H1 (cell line): Measurements from ENCODE around the gene KLF13. TPM values are rescaled to one million over a fixed set of nuclear protein-coding genes. Genes with fewer than 3 reads are reported as not detected.

ENCODE experiments used
- CTCF ChIA-PET: fragments of 300-600 bp; sonication (Branson Sonifier 250); formaldehyde crosslinking; loops from one replicate; lab custom pipeline; 2021; ENCODE audit not compliant: partially characterized antibody; lab: Charles Lee
- POLR2A ChIA-PET: fragments of 300-600 bp; sonication (Branson Sonifier 250); formaldehyde crosslinking; loops from one replicate; lab custom pipeline; 2021; ENCODE audit warnings: inconsistent platforms; ENCODE audit not compliant: partially characterized antibody; lab: Charles Lee
- DNase-seq, 2 experiments: peaks; one replicate each; pipeline versions ENCODE4 v3.0.0 to v3.0.0-alpha.2; 2010 to 2022; ENCODE audit warnings: low spot score in 2 of 2, low read depth in 1 of 2, mixed read lengths in 1 of 2
- FAIRE-seq: peaks from 2 replicates; lab custom pipeline; 2011; peaks lifted over from hg19 to GRCh38; lab: Jason Lieb, UNC
- H2AFZ ChIP-seq: 2 replicates; pipeline ENCODE4 v1.8.1; 2012; ENCODE audit warnings: low read length, inconsistent platforms
- H2AK5ac ChIP-seq: 2 replicates; pipeline ENCODE4 v1.6.1; 2013; ENCODE audit warnings: low read depth, low read length
- H2BK120ac ChIP-seq: replicated peaks from 2 replicates; pipeline ENCODE3; 2013; ENCODE audit warnings: low read depth, low read length, inconsistent platforms
- H2BK12ac ChIP-seq: 2 replicates; pipeline ENCODE4 v1.6.1; 2013; ENCODE audit warnings: low read depth, low read length
- H2BK15ac ChIP-seq: 2 replicates; pipeline ENCODE4 v1.6.1; 2013; ENCODE audit warnings: low read length
- H2BK20ac ChIP-seq: 2 replicates; pipeline ENCODE4 v1.6.1; 2013; ENCODE audit warnings: low read length
- H2BK5ac ChIP-seq: 2 replicates; pipeline ENCODE4 v1.6.1; 2013; ENCODE audit warnings: low read depth, low read length
- H3K14ac ChIP-seq: 2 replicates; pipeline ENCODE4 v1.6.1; 2013; ENCODE audit warnings: inconsistent platforms; ENCODE audit not compliant: insufficient read length
- H3K18ac ChIP-seq: 2 replicates; pipeline ENCODE4 v1.6.1; 2013; ENCODE audit warnings: low read length; ENCODE audit errors: extremely low read depth
- H3K23ac ChIP-seq: 2 replicates; pipeline ENCODE4 v1.6.1; 2013; ENCODE audit warnings: inconsistent platforms; ENCODE audit not compliant: insufficient read length
- H3K23me2 ChIP-seq: 2 replicates; pipeline ENCODE4 v1.6.1; 2013; ENCODE audit warnings: low read depth, low read length
- H3K27ac ChIP-seq: 2 replicates; pipeline ENCODE4 v1.6.1; 2011; ENCODE audit warnings: low read depth, low read length, inconsistent platforms
- H3K27me3 ChIP-seq, 4 experiments: replicated peaks in 1 of 4; 1 replicate in 1 of 4; 2 replicates in 3 of 4; pipeline versions ENCODE4 v1.6.1 to v1.8.1; 2011 to 2013; ENCODE audit warnings: low read length in 3 of 4, mild to moderate bottlenecking in 3 of 4, inconsistent platforms in 2 of 4, mixed read lengths in 2 of 4, moderate library complexity in 1 of 4; ENCODE audit not compliant: control insufficient read depth in 3 of 4, insufficient read depth in 3 of 4; ENCODE audit errors: extremely low read depth in 1 of 4
- H3K36me3 ChIP-seq, 4 experiments: 2 replicates each; pipeline versions ENCODE4 v1.6.1 to v1.8.1; 2011 to 2013; ENCODE audit warnings: mild to moderate bottlenecking in 4 of 4, low read length in 3 of 4, moderate library complexity in 2 of 4, control low read depth in 1 of 4, inconsistent platforms in 1 of 4; ENCODE audit not compliant: insufficient read depth in 4 of 4, control insufficient read depth in 2 of 4
- H3K4ac ChIP-seq: replicated peaks from 2 replicates; pipeline ENCODE3; 2013; ENCODE audit warnings: low read length, low read depth, mixed read lengths, inconsistent platforms; ENCODE audit not compliant: insufficient read length
- H3K4me1 ChIP-seq, 4 experiments: replicated peaks in 1 of 4; 1 replicate in 1 of 4; 2 replicates in 3 of 4; pipeline versions ENCODE4 v1.6.1 to v1.8.1; 2011 to 2013; ENCODE audit warnings: low read length in 3 of 4, inconsistent platforms in 2 of 4, mixed read lengths in 1 of 4; ENCODE audit not compliant: insufficient read depth in 4 of 4, control insufficient read depth in 3 of 4
- H3K4me2 ChIP-seq, 2 experiments: 2 replicates each; pipeline versions ENCODE4 v1.6.1 to v1.8.1; 2011 to 2013; ENCODE audit warnings: low read depth in 2 of 2, low read length in 2 of 2, control low read depth in 1 of 2, inconsistent platforms in 1 of 2, mild to moderate bottlenecking in 1 of 2; ENCODE audit not compliant: insufficient read depth in 1 of 2
- H3K4me3 ChIP-seq, 4 experiments: fragments of 200-600, 300-600 bp in 1 of 4; sonication (generic), shearing (Covaris generic), sonication (Bioruptor Twin) in 1 of 4; 2 replicates each; pipeline versions ENCODE4 v1.5.1 to v1.8.1; 2011 to 2016; ENCODE audit warnings: low read length in 4 of 4, low read depth in 3 of 4, control low read depth in 2 of 4, inconsistent platforms in 2 of 4, mild to moderate bottlenecking in 2 of 4, mixed read lengths in 1 of 4, moderate library complexity in 1 of 4; ENCODE audit not compliant: insufficient read depth in 2 of 4; ENCODE audit errors: extremely low read depth in 1 of 4
- H3K56ac ChIP-seq: replicated peaks from 2 replicates; pipeline ENCODE3; 2013; ENCODE audit warnings: low read depth, mild to moderate bottlenecking, mixed read lengths, low read length, inconsistent platforms; ENCODE audit not compliant: insufficient read length
- H3K79me1 ChIP-seq: 2 replicates; pipeline ENCODE4 v1.6.1; 2013; ENCODE audit warnings: low read depth, low read length, control low read depth
- H3K79me2 ChIP-seq, 2 experiments: 2 replicates each; pipeline versions ENCODE4 v1.6.1 to v1.8.1; 2012 to 2013; ENCODE audit warnings: low read length in 2 of 2, mild to moderate bottlenecking in 2 of 2, inconsistent platforms in 1 of 2; ENCODE audit not compliant: insufficient read depth in 2 of 2, control insufficient read depth in 1 of 2
- H3K9ac ChIP-seq, 4 experiments: replicated peaks in 1 of 4; 1 replicate in 1 of 4; 2 replicates in 3 of 4; pipeline versions ENCODE4 v1.6.1 to v1.8.1; 2011 to 2013; ENCODE audit warnings: low read depth in 3 of 4, low read length in 3 of 4, control low read depth in 2 of 4, mild to moderate bottlenecking in 2 of 4, moderate library complexity in 2 of 4, inconsistent platforms in 1 of 4; ENCODE audit errors: extremely low read depth in 1 of 4
- H3K9me3 ChIP-seq, 2 experiments: 2 replicates each; pipeline versions ENCODE4 v1.6.1 to v1.8.1; 2012 to 2013; ENCODE audit warnings: mild to moderate bottlenecking in 2 of 2, moderate library complexity in 2 of 2, control low read depth in 1 of 2, inconsistent platforms in 1 of 2, low read depth in 1 of 2, low read length in 1 of 2, mixed read lengths in 1 of 2; ENCODE audit not compliant: insufficient read depth in 2 of 2
- H4K20me1 ChIP-seq, 2 experiments: replicated peaks in 1 of 2; 2 replicates each; pipeline versions ENCODE3 to v1.8.1; 2011 to 2013; ENCODE audit warnings: inconsistent platforms in 2 of 2, low read length in 2 of 2, mild to moderate bottlenecking in 1 of 2; ENCODE audit not compliant: insufficient read depth in 2 of 2, control insufficient read depth in 1 of 2
- H4K5ac ChIP-seq: 2 replicates; pipeline ENCODE4 v1.6.1; 2013; ENCODE audit warnings: low read length, low read depth, mixed read lengths, inconsistent platforms; ENCODE audit not compliant: insufficient read length
- H4K8ac ChIP-seq: 2 replicates; pipeline ENCODE4 v1.8.0; 2013; ENCODE audit warnings: mild to moderate bottlenecking, moderate library complexity, low read length, inconsistent platforms; ENCODE audit not compliant: insufficient read depth; ENCODE audit errors: extremely low read depth
- H4K91ac ChIP-seq: replicated peaks from 2 replicates; pipeline ENCODE3; 2013; ENCODE audit warnings: low read length, mixed read lengths, inconsistent platforms; ENCODE audit not compliant: insufficient read length
- BACH1 ChIP-seq: IDR thresholded peaks from 2 replicates; pipeline ENCODE4 v1.6.1; 2012; ENCODE audit warnings: low read length, improper control_type of control experiment
- CHD2 ChIP-seq: IDR thresholded peaks from 2 replicates; pipeline ENCODE4 v1.6.1; 2012; ENCODE audit warnings: low read length, improper control_type of control experiment
- CREB1 ChIP-seq: IDR thresholded peaks from 2 replicates; pipeline ENCODE4 v1.6.1; 2012; ENCODE audit warnings: inconsistent platforms
- CTBP2 ChIP-seq: IDR thresholded peaks from 2 replicates; pipeline ENCODE4 v1.7.0; 2011; ENCODE audit warnings: borderline replicate concordance, mild to moderate bottlenecking, moderate library complexity, mixed read lengths, low read length; ENCODE audit not compliant: insufficient read depth, insufficient read length
- KDM1A ChIP-seq: fragments of 200-600, 300-600 bp; sonication (generic); IDR thresholded peaks from 2 replicates; pipeline ENCODE4 v1.7.1; 2016; ENCODE audit warnings: mild to moderate bottlenecking, low read length, borderline replicate concordance
- KDM4A ChIP-seq: IDR thresholded peaks from one replicate; pipeline ENCODE4 v1.7.1; 2012; ENCODE audit warnings: low read depth, mild to moderate bottlenecking, moderate library complexity, low read length, inconsistent platforms; ENCODE audit not compliant: severe bottlenecking
- NRF1 ChIP-seq: IDR thresholded peaks from 2 replicates; pipeline ENCODE4 v1.6.1; 2011; ENCODE audit warnings: mild to moderate bottlenecking, low read depth, low read length, improper control_type of control experiment
- POLR2A ChIP-seq, 2 experiments: IDR thresholded peaks; 1 replicate in 1 of 2; 2 replicates in 1 of 2; pipeline ENCODE4 v1.6.1; 2011; ENCODE audit warnings: low read depth in 2 of 2, low read length in 2 of 2, mild to moderate bottlenecking in 2 of 2; ENCODE audit errors: control extremely low read depth in 1 of 2
- POU5F1 ChIP-seq: IDR thresholded peaks from 2 replicates; pipeline ENCODE4 v1.6.1; 2011; ENCODE audit warnings: low read depth, mild to moderate bottlenecking, low read length, moderate library complexity
- RNF2 ChIP-seq: fragments of 200-900, 300-1000 bp; sonication (generic); IDR thresholded peaks from 2 replicates; pipeline ENCODE4 v1.7.1; 2016; ENCODE audit warnings: borderline replicate concordance, low read depth, mild to moderate bottlenecking, antibody characterized with exemption, low read length; ENCODE audit not compliant: poor library complexity, severe bottlenecking; ENCODE audit errors: missing control alignments
- TAF7 ChIP-seq: optimal IDR thresholded peaks from 2 replicates; pipeline ENCODE3; 2011; ENCODE audit warnings: low read depth, mild to moderate bottlenecking, inconsistent platforms, low read length, moderate library complexity, borderline replicate concordance
- YY1 ChIP-seq: IDR thresholded peaks from 2 replicates; pipeline ENCODE4 v1.6.1; 2011; ENCODE audit warnings: low read depth, mild to moderate bottlenecking, low read length
- WGBS, 2 experiments: shearing (Covaris generic) in 1 of 2; methylation state at CpG; one replicate each; pipeline versions ENCODE4 v1.1.6 to v1.1.7; 2013 to 2015; ENCODE audit warnings: low lambda C conversion rate in 2 of 2, mixed read lengths in 2 of 2, inconsistent platforms in 1 of 2, low coverage in 1 of 2, missing lambda C conversion rate in 1 of 2; ENCODE audit not compliant: insufficient replicate concordance in 2 of 2, insufficient coverage in 1 of 2, insufficient read length in 1 of 2; ENCODE audit errors: extremely low coverage in 1 of 2, missing lambda C conversion rate in 1 of 2; 5-methylcytosine and 5-hydroxymethylcytosine counted together
- polyA plus RNA-seq, 7 experiments: library from polyadenylated mRNA; depleted of rRNA in 3 of 7; stranded (reverse) in 5 of 7; unstranded in 2 of 7; fragments of >200 nt in 5 of 7; fragments of 200-250 nt in 2 of 7; gene quantifications; 1 replicate in 5 of 7; 2 replicates in 1 of 7; 4 replicates in 1 of 7; pipeline versions ENCODE4 v1.2.1 to v1.2.3, GENCODE V29; 2011 to 2013; ENCODE audit warnings: missing spikeins in 2 of 7, mixed read lengths in 2 of 7
- total RNA-seq: library from RNA; stranded (reverse); fragmentation: NEBNext Ultra II Directional; extraction: Animal tissue kit (Norgen Biotek cat#: 25700); gene quantifications from 2 replicates; pipeline ENCODE4 v1.2.1, GENCODE V29; 2021
- TF ChIP-seq, protein P1 (sequence below): IDR thresholded peaks from 2 replicates; pipeline ENCODE4 v1.6.1; 2012; ENCODE audit warnings: low read length, inconsistent platforms

Gene KLF13
- total and polyA plus RNA-seq, 2 of the 8 experiments (the other 6 are each of a cell fraction or from before 2014, with no cell fraction given): 18.3 to 33.4 TPM

GRCh38 chr15:31339558-31339895, 12.9 kb downstream of the KLF13 start:
- no peak overlapping the region for H3K4ac ChIP-seq
- H3K4me1 ChIP-seq: peaks cover 0 to 15% (median under 1%) of the 10 kb centered on the region in 4 experiments; a peak in 4 of 7 replicates
- POLR2A ChIA-PET: interaction anchor here (1.3 kb wide), 1 partner anchor 17 kb away, joined by 3 read pairs; no protein-coding TSS in a partner anchor
- H2AK5ac ChIP-seq: no peak overlapping the region
- WGBS, 2 experiments: 92% methylated on average over 10 of the region's 10 CpGs; no CpG with 5 or more reads in 1 of the 2 experiments
- no peak overlapping the region for H3K23ac ChIP-seq
- DNase-seq (no peak), FAIRE-seq (no peak)
- H3K18ac ChIP-seq: no peak overlapping the region
- H3K36me3 ChIP-seq: no peaks in the 10 kb centered on the region
- H2BK15ac ChIP-seq: no peak overlapping the region
- H2BK12ac ChIP-seq: no peak overlapping the region
- H4K8ac ChIP-seq: no peak overlapping the region
- 0 out of 2 replicates have a peak overlapping the region, but pooled peaks have one; percentile 21 for H3K27ac ChIP-seq
- no peak overlapping the region for H3K9ac ChIP-seq
- CTCF ChIA-PET: interaction anchor here (1.1 to 1.3 kb wide), 2 partner anchors 9 to 26 kb away, joined by 5 read pairs; no protein-coding TSS in a partner anchor
- H3K9me3 ChIP-seq: no peaks in the 10 kb centered on the region
- H3K4me2 ChIP-seq: no peak overlapping the region
- H3K56ac ChIP-seq: no peak overlapping the region
- peaks cover 2 to 96% of the 10 kb centered on the region in 2 experiments; a peak in 3 of 4 replicates for H3K79me2 ChIP-seq
- H3K23me2 ChIP-seq: no peaks in the 10 kb centered on the region
- no peaks in the 10 kb centered on the region for H3K27me3 ChIP-seq
- no peak overlapping the region for H2AFZ ChIP-seq
- no peak overlapping the region for H2BK5ac ChIP-seq
- no peak overlapping the region for H4K5ac ChIP-seq
- peaks cover 32% of the 10 kb centered on the region for H3K79me1 ChIP-seq
- H2BK20ac ChIP-seq: no peak overlapping the region
- no peak overlapping the region for H3K14ac ChIP-seq
- no peak overlapping the region for H4K91ac ChIP-seq
- H3K4me3 ChIP-seq: no peak overlapping the region
- H2BK120ac ChIP-seq: no peak overlapping the region
- peaks cover 27 to 63% of the 10 kb centered on the region in 2 experiments for H4K20me1 ChIP-seq
- TF ChIP-seq KDM1A (no peak), RNF2 (no peak), CHD2 (no peak), POU5F1 (no peak), POLR2A (IDR thresholded peaks at IDR 0.05; ENCODE audit: control extremely low read depth in 1 of 2, low read depth in 2 of 2, low read length in 2 of 2) (no peak), NRF1 (no peak), CREB1 (no peak), TAF7 (no peak), CTBP2 (no peak), BACH1 (no peak), KDM4A (no peak), YY1 (no peak)
- TF ChIP-seq, protein P1, sequence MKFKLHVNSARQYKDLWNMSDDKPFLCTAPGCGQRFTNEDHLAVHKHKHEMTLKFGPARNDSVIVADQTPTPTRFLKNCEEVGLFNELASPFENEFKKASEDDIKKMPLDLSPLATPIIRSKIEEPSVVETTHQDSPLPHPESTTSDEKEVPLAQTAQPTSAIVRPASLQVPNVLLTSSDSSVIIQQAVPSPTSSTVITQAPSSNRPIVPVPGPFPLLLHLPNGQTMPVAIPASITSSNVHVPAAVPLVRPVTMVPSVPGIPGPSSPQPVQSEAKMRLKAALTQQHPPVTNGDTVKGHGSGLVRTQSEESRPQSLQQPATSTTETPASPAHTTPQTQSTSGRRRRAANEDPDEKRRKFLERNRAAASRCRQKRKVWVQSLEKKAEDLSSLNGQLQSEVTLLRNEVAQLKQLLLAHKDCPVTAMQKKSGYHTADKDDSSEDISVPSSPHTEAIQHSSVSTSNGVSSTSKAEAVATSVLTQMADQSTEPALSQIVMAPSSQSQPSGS: no peak
